ENCODE measurements around the gene KRTAP9-4.
"Not testable (repeated sequence)": the region's sequence is repeated elsewhere in the genome, so short reads cannot be mapped to it uniquely, and the experiment has no call there.

KRTAP9-4 gene, protein sequence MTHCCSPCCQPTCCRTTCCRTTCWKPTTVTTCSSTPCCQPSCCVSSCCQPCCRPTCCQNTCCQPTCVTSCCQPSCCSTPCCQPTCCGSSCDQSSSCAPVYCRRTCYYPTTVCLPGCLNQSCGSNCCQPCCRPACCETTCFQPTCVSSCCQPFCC

DNA sequence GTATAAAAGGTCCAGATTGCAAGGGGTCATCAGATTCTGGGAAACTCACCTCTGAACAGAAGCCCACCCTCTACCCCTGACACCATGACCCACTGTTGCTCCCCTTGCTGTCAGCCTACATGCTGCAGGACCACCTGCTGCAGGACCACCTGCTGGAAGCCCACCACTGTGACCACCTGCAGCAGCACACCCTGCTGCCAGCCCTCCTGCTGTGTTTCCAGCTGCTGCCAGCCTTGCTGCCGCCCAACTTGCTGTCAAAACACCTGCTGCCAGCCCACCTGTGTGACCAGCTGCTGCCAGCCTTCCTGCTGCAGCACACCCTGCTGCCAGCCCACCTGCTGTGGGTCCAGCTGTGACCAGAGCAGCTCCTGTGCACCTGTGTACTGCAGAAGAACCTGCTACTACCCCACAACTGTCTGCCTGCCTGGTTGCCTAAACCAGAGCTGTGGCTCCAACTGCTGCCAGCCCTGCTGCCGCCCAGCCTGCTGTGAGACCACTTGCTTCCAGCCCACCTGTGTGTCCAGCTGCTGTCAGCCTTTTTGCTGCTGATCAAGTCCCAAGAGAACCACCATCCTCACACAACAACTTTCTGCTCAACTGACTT, at the start of gene KRTAP9-4:
Gene KRTAP9-4, plus strand, starts transcription at position 51 of the 604 bp plus-strand sequence. Its CDS starts 34 bp downstream, at position 85.
- DNase-seq (ENCODE audit: low read depth, low spot score), result not testable (repeated sequence)

DNA sequence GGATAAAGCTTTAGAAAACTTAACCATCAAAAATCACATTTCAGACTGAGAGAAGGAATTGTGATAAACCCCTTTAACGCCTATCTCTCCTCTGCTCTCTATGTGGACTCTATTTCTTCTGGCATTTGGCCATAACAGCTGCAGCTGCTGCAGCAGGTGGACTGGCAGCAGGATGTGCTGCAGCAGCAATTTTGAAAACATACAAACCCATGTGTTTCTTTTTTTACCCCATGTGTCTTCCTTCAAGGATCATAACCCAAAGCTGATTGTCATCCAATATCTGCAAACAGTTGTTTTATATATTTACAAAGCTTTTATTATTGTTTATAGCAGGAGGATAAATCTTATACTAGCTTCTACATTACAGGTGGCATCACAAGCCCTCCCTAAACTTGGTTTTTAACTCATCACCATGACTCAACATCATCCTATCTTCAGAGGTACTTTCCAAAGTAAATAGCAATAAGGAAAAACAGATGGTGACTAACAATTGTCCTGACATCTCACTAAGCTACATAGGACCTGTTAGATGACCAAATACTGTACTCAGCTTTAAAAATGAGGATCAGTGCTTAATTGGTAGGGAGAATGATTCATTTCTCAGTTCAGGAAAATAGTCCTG, 37.5 kb upstream of the KRTAP9-4 start:
- DNase-seq (ENCODE audit: low read depth, low spot score), result no peak

DNA sequence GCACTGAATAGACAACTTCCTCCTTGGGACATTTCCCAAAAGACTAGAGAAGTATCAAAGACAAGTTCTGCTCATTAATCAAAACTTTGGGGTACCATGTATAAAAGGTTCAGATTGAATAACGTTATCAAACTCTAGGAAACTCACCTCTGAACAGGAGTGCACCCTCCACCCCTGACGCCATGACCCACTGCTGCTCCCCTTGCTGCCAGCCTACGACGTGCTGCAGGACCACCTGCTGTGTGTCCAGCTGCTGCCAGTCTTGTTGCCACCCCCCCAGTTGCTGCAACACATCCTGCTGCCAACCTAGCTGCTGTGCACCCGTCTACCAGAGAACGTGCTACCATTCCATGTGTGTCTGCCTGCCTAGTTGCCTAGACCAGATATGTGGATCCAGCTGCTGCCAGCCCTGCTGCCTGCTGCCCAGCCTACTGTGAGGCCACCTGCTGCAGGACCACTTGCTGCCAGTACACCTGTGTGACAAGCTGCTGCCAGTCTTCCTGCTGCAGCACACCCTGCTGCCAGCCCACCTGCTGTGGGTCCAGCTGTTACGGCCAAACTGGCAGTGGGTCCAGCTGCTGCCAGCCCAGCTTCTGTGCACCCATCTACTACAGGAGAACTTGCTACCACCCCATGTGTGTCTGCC, 36.8 kb upstream of the KRTAP9-4 start:
- no peak for DNase-seq (ENCODE audit: low read depth, low spot score)

DNA sequence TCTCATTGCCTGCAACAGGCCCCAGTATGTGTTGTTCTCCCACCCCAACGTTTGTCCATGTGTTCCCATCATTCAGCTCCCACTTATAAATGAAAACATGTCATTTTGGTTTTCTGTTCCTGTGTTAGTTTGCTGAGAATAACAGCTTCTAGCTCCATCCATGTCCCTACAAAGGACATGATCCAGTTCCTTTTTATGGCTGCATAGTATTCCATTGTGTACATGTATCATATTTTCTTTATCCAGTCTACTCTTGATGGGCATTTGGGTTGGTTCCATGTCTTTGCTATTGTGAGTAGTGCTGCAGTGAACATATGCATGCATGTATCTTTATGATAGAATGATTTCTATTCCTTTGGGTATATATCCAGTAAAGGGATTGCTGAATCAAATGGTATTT, 33.8 kb upstream of the KRTAP9-4 start:
- no peak for DNase-seq (ENCODE audit: low read depth, low spot score)

DNA sequence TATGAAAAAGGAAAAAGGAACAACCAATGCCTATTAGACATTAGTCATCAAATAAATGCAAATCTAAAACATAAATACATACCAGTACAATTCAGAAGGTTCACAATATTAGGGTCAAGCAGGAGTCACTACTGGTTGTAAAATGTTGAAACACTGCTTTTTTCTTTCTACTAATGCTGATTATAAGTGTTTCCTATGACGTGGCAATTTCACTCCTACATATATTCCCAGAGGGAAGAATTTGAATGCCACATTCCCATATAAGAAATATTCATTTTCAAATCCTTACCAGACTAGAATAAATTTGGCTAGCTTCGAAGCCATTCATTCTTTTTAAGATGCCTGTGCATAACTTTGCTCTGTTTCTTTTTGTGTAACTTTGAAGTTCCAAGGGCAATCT, 25.7 kb upstream of the KRTAP9-4 start:
- no peak for DNase-seq (ENCODE audit: low read depth, low spot score)

DNA sequence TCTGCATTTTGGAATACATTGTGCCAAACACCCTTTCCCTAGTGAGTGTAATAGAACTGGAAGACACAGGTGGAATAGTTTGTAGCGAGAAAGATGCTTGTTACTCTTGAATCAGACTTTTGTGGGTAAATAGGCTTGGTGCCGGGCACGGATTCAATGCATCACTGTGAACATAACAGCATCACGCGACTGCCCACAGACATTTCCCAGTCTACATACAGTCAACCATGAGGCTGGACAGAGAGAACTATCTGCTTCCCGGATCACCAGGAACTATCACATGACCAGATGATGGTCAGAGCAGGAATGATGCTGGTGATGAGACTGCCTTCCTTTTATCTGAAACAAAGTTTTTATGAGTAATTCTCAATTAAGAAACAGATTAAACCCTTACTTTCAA, 23.4 kb upstream of the KRTAP9-4 start:
- no peak for DNase-seq (ENCODE audit: low read depth, low spot score)

DNA sequence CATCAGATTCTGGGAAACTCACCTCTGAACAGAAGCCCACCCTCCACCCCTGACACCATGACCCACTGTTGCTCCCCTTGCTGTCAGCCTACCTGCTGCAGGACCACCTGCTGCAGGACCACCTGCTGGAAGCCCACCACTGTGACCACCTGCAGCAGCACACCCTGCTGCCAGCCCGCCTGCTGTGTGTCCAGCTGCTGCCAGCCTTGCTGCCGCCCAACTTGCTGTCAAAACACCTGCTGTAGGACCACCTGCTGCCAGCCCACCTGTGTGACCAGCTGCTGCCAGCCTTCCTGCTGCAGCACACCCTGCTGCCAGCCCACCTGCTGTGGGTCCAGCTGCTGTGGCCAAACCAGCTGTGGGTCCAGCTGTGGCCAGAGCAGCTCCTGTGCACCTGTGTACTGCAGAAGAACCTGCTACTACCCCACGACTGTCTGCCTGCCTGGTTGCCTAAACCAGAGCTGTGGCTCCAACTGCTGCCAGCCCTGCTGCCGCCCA, 22.8 kb upstream of the KRTAP9-4 start, which contains the start of gene KRTAP9-2:
Gene KRTAP9-2, plus strand, starts transcription at position 51 of the 498 bp plus-strand sequence. Its CDS starts 7 bp downstream, at position 58.
- not testable (repeated sequence) for DNase-seq (ENCODE audit: low read depth, low spot score)

DNA sequence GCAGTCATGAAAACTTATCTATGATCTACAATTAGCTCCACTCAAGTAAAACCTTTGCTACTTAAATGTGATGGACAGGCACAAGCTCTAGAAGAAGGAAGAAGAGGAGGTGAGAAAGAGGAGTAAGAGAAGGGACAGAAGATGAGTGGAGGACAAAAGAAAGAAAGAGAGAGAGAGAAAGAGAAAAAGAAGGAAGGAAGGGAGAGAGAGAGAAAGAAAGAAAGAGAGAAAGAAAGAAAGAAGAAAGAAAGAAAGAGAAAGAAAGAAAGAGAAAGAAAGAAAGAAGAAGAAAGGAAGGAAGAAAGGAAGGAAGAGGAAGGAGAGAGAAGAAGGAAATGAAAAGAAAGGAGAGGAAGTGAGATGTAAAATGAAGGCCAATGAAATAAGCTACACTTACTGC, 19.4 kb upstream of the KRTAP9-4 start:
- no peak for DNase-seq (ENCODE audit: low read depth, low spot score)

DNA sequence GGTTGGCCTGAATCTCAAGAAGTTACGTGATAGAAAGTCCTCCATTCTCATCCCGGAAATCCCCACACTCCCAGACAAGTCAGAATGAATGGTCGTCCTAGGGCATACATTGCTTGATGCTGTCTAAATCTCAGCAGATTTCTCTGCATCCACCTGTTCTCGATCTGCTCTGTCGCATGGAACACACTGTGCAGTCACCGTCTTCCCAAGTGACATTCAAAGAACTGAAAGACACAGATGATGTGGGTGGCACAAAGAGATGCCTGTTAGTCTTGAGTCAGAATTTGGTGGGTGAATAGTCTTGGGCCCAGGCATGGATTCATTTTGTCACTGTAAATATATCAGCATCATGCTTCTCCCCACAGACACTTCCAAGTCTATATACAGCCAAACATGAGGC, 17.8 kb upstream of the KRTAP9-4 start:
- no peak for DNase-seq (ENCODE audit: low read depth, low spot score)

DNA sequence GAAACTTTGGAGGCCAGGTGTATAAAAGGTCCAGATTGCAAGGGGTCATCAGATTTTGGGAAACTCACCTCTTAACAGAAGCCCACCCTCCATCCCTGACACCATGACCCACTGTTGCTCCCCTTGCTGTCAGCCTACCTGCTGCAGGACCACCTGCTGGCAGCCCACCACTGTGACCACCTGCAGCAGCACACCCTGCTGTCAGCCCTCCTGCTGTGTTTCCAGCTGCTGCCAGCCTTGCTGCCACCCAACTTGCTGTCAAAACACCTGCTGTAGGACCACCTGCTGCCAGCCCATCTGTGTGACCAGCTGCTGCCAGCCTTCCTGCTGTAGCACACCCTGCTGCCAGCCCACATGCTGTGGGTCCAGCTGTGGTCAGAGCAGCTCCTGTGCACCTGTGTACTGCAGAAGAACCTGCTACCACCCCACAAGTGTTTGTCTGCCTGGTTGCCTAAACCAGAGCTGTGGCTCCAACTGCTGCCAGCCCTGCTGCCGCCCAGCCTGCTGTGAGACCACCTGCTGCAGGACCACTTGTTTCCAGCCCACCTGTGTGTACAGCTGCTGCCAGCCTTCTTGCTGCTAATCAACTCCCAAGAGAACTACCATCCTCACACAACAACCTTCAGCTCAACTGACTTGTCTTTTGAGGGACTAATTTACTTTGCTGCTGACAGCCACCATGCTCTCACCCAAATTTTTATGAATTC, 16.9 kb upstream of the KRTAP9-4 start, which contains the start of gene KRTAP9-3:
Gene KRTAP9-3, plus strand, starts transcription at position 51 of the 707 bp plus-strand sequence. Its CDS starts 53 bp downstream, at position 104.
- not testable (repeated sequence) for DNase-seq (ENCODE audit: low read depth, low spot score)

DNA sequence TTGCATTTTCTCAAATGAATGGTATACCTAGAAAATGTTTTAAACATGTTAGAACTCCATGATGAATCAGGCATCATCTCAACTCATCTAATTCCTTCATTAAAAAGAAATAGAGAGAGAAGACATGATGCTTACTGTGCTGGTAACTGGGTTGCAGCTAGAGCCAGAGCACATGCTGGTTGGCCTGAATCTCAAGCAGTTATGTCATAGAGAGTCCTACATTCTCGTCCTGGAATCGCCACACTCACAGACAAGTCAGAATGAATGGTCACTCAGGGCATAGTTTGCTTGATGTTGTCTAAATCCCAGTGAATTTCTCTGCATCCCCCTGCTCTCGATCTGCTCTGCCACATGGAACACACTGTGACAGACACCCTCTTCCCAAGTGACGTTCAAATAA, 12.4 kb upstream of the KRTAP9-4 start:
- DNase-seq (ENCODE audit: low read depth, low spot score), result not testable (repeated sequence)

DNA sequence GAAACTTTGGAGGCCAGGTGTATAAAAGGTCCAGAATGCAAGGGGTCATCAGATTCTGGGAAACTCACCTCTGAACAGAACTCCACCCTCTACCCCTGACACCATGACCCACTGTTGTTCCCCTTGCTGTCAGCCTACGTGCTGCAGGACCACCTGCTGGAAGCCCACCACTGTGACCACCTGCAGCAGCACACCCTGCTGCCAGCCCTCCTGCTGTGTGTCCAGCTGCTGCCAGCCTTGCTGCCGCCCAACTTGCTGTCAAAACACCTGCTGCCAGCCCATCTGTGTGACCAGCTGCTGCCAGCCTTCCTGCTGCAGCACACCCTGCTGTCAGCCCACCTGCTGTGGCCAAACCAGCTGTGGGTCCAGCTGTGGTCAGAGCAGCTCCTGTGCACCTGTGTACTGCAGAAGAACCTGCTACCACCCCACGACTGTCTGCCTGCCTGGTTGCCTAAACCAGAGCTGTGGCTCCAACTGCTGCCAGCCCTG, 11.5 kb upstream of the KRTAP9-4 start, which contains the start of gene KRTAP9-8:
Gene KRTAP9-8, plus strand, starts transcription at position 51 of the 489 bp plus-strand sequence. Its CDS starts 53 bp downstream, at position 104.
- DNase-seq (ENCODE audit: low read depth, low spot score), result not testable (repeated sequence)

DNA sequence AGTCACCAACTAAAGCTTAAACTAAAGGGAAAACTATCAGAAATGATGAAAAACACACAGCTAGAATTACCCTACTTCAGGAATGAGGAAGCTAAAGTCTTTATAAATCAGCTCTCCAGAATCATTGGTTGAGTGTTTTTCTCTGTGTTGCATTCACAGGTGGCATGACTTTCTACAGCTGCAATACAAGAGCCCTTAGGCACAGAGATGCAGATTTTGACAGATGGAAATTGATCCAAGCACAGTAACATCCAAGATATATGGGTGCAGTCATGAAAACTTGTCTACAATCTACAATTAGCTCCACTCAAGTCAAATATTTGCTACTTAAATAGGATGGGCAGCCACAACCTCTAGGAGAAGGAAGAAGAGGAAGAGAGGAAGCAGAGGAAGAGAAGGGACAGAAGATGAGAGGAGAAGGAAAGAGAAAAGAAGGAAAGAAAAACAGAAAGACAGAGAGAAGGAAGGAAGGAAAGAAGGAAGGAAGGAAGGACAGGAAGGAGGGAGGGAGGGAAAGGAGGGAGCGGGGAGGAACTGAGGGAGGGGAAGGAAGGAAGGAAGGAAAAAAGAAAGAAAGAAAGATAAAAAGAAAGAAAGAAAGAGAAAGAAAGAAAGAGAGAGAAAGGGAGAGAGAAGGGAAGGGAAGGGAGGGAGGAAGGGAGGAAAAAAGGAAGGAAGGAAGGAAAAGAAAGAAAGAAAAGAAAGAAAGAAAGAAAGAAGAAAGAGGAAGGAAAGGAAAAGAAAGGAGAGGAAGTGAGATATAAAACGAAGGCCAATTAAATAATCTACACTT, 2.3 kb upstream of the KRTAP9-4 start:
- not testable (repeated sequence) for DNase-seq (ENCODE audit: low read depth, low spot score)

DNA sequence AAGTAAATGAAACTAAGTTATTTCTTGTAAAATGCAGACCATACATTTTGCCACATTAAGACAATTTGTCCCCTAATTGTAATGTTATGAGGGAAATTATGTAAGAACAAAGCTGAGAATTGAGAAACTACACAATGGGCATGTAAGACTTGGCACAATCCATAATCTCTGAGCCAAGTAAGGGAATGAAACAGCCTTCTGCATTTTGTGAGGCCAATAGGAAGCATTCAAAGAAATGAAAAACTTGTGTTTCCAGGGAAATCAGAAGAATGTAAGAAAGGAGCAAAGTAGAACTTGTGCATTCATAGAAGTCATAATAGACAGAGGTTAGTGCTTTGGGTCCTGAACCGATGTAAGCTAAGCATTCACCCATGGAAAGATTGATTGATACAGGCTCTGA, 1.8 kb downstream of the KRTAP9-4 start:
- DNase-seq (ENCODE audit: low read depth, low spot score), result no peak

DNA sequence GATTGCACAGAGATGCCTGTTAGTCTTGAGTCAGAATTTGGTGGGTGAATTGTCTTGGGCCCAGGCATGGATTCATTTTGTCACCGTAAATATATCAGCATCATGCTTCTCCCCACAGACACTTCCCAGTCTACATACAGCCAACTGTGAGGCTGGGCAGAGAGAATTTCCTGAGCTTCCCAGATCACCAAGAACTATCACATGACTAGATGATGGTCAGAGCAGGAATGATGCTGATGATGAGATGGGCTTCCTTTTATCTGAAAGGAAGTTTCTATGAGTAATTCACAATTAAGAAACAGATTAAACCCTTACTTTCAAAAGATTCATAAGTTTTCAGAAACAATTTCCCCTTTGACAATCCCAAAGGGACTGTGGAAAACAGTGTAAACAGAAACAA, 5.4 kb downstream of the KRTAP9-4 start:
- no peak for DNase-seq (ENCODE audit: low read depth, low spot score)

DNA sequence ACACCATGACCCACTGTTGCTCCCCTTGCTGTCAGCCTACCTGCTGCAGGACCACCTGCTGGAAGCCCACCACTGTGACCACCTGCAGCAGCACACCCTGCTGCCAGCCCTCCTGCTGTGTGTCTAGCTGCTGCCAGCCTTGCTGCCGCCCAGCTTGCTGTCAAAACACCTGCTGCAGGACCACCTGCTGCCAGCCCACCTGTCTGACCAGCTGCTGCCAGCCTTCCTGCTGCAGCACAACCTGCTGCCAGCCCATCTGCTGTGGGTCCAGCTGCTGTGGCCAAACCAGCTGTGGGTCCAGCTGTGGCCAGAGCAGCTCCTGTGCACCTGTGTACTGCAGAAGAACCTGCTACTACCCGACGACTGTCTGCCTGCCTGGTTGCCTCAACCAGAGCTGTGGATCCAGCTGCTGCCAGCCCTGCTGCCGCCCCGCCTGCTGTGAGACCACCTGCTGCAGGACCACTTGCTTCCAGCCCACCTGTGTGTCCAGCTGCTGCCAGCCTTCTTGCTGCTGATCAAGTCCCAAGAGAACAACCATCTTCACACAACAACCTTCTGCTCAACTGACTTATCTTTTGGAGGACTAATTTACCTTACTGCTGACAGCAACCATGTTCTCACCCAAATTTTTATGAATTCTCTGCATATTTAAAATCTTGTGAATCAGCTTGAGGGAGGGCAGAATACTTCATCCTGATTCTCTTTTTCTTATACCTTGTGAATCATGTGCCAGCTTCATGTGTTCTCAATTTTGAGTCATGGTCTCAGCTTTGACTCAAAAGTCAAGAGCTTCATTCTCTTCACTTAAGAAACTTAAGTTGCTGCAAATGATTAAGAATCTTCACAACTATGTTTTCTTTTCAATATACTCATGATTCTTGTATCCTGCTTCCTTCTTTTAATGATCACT, 6.1 kb downstream of the KRTAP9-4 start, which contains the start of gene KRTAP9-9:
Gene KRTAP9-9, plus strand, starts transcription at position 4 of the 910 bp plus-strand sequence.
- DNase-seq (ENCODE audit: low read depth, low spot score), result not testable (repeated sequence)

DNA sequence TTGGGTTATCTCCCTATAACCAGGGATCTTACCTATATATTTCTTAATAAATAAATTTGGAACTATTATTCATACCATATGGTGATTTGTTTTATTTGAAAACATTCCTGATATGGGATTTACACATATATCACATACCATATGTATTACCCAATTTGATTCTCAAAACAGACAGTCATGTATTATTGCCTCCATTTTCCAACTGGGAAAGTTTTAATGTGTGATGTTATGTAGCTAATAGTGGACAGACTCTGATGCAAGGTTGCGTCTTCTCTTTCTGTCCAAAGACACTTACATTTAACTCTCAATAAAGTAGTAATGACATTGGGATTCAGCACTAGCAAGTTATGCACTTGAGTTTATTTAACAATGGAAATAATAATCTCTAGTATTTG, 6.8 kb downstream of the KRTAP9-4 start:
- DNase-seq (ENCODE audit: low read depth, low spot score), result no peak

DNA sequence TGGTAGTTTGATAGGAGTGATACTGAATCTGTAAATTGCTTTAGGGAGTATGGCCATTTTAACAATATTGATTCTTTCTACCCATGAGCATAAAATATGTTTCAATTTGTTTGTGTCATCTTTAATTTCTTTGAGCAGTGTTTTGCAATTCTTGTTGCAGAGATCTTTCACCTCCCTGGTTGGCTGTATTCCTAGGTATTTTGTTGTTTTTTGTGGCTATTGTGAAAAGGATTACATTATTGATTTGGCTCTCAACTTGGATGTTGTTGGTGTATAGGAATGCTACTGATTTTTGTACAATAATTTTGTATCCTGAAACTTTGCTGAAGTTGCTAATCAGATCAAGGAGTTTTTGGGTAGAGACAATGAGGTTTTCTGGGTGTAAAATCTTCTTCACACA, 8.9 kb downstream of the KRTAP9-4 start:
- no peak for DNase-seq (ENCODE audit: low read depth, low spot score)

DNA sequence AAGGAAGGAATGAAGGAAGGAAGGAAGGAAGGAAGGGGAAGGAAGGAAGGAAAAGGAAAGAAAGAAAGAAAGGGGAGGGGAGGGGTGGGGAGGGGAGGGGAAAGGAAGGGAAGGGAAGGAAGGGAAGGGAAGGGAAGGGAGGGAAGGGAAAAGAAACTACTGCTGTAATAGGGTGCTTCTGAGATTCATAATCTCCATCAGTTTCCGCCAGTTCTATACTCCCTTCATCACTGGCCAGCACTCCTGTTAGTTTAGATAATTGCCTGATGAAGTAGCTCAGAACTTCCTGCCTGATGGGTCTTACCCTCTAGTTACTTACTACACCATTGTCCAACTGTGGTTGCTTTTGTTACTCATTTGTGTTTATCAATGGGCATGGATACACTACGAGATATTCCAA, 13.7 kb downstream of the KRTAP9-4 start:
- no peak for DNase-seq (ENCODE audit: low read depth, low spot score)

Measured in smooth muscle cell of the brain vasculature (primary cell).